GM23338 (cell line): ENCODE measurements around the gene MED12L. TPM values are rescaled to one million over a fixed set of nuclear protein-coding genes. Genes with fewer than 3 reads are reported as not detected.
A peak's percentile ranks its signal among the peaks of the same experiment; 100 is the strongest.

ENCODE experiments used
- ATAC-seq: fragments of 200-7000 bp; cut with Tn5 transposase; 3 replicates; pipeline ENCODE4 v1.9.1; 2020
- DNase-seq: peaks from one replicate; pipeline ENCODE4 v3.0.0-alpha.2; 2015; ENCODE audit warnings: low spot score
- H2AFZ ChIP-seq: fragments of 200-600 bp; sonication (generic); 2 replicates; pipeline ENCODE4 v1.8.0; 2016; ENCODE audit warnings: antibody characterized with exemption, mild to moderate bottlenecking, moderate library complexity
- H3F3A ChIP-seq: fragments of 200-600 bp; sonication (generic); replicated peaks from 2 replicates; pipeline ENCODE4 v1.8.0; 2017; ENCODE audit warnings: antibody characterized with exemption, mixed run types, low read depth
- H3K27ac ChIP-seq: fragments of 200-600 bp; sonication (generic); 2 replicates; pipeline ENCODE4 v1.6.1; 2016; ENCODE audit warnings: low read depth
- H3K27me3 ChIP-seq: fragments of 200-600 bp; sonication (generic); 2 replicates; pipeline ENCODE4 v1.8.0; 2016; ENCODE audit warnings: mild to moderate bottlenecking, mixed run types, moderate library complexity; ENCODE audit not compliant: insufficient read depth
- H3K36me3 ChIP-seq: fragments of 200-600 bp; sonication (generic); 2 replicates; pipeline ENCODE4 v1.8.0; 2016; ENCODE audit warnings: mild to moderate bottlenecking; ENCODE audit not compliant: insufficient read depth
- H3K4me1 ChIP-seq: fragments of 200-600 bp; sonication (generic); 2 replicates; pipeline ENCODE4 v1.8.0; 2016; ENCODE audit warnings: mild to moderate bottlenecking, moderate library complexity; ENCODE audit not compliant: insufficient read depth
- H3K4me2 ChIP-seq: fragments of 200-600 bp; sonication (generic); 2 replicates; pipeline ENCODE4 v1.7.1; 2017; ENCODE audit warnings: mixed run types
- H3K4me3 ChIP-seq: fragments of 200-600 bp; sonication (generic); 2 replicates; pipeline ENCODE4 v1.6.1; 2016; ENCODE audit warnings: mixed run types
- H3K79me2 ChIP-seq: fragments of 200-600 bp; sonication (generic); replicated peaks from 2 replicates; pipeline ENCODE4 v1.8.0; 2017; ENCODE audit warnings: mild to moderate bottlenecking; ENCODE audit not compliant: insufficient read depth
- H3K9me2 ChIP-seq: fragments of 200-600 bp; sonication (generic); 2 replicates; pipeline ENCODE4 v1.8.0; 2017; ENCODE audit not compliant: insufficient read depth
- H4K20me1 ChIP-seq: fragments of 200-600 bp; sonication (generic); replicated peaks from 2 replicates; pipeline ENCODE4 v1.8.0; 2017; ENCODE audit warnings: mild to moderate bottlenecking; ENCODE audit not compliant: insufficient read depth
- H3K27ac Mint-ChIP-seq: 2 replicates; pipeline ENCODE4 v1.8.0; 2020; ENCODE audit warnings: inconsistent platforms, mild to moderate bottlenecking, moderate library complexity, mixed read lengths
- H3K27me3 Mint-ChIP-seq: 3 replicates; pipeline ENCODE4 v1.8.0; 2022; ENCODE audit warnings: low read depth, mild to moderate bottlenecking, moderate library complexity, mixed read lengths, inconsistent platforms; ENCODE audit not compliant: insufficient read depth, poor library complexity
- H3K36me3 Mint-ChIP-seq: 3 replicates; pipeline ENCODE4 v1.8.0; 2021; ENCODE audit warnings: low read depth, mild to moderate bottlenecking, inconsistent platforms, moderate library complexity, mixed read lengths
- H3K4me1 Mint-ChIP-seq: 3 replicates; pipeline ENCODE4 v1.8.0; 2020; ENCODE audit warnings: mild to moderate bottlenecking, inconsistent platforms, mixed read lengths
- H3K4me3 Mint-ChIP-seq: 3 replicates; pipeline ENCODE4 v1.8.0; 2021; ENCODE audit warnings: moderate library complexity, mild to moderate bottlenecking, inconsistent platforms, mixed read lengths
- H3K9me3 Mint-ChIP-seq: 3 replicates; pipeline ENCODE4 v1.8.0; 2020; ENCODE audit warnings: moderate library complexity, mild to moderate bottlenecking, inconsistent platforms, mixed read lengths
- CREB1 ChIP-seq: fragments of 250-450 bp; sonication (Bioruptor Pico); IDR thresholded peaks from 2 replicates; pipeline ENCODE4 v1.5.0; 2020; ENCODE audit warnings: low read depth, mild to moderate bottlenecking, moderate library complexity
- CTCF ChIP-seq, 2 experiments: fragments of 200-600 bp in 1 of 2; sonication (generic) in 1 of 2; conservative IDR thresholded peaks; 2 replicates each; pipeline versions ENCODE4 v1.5.1 to v1.6.1; 2016 to 2017; ENCODE audit warnings: antibody characterized with exemption in 2 of 2, low read depth in 2 of 2, mild to moderate bottlenecking in 2 of 2, moderate library complexity in 1 of 2
- EZH2phosphoT487 ChIP-seq: fragments of 200-600 bp; sonication (generic); IDR thresholded peaks from one replicate; pipeline ENCODE4 v1.8.1; 2018; ENCODE audit warnings: antibody characterized with exemption; ENCODE audit not compliant: unreplicated experiment
- JUNB ChIP-seq: IDR thresholded peaks from one replicate; pipeline ENCODE4 v1.6.1; 2016; ENCODE audit warnings: antibody characterized with exemption; ENCODE audit not compliant: unreplicated experiment
- NANOG ChIP-seq: IDR thresholded peaks from 2 replicates; pipeline ENCODE4 v1.6.1; 2016; ENCODE audit warnings: antibody characterized with exemption, borderline replicate concordance
- ZNF114 ChIP-seq: fragments of 250-450 bp; sonication (Bioruptor Pico); IDR thresholded peaks from 2 replicates; pipeline ENCODE4 v1.5.0; 2020; ENCODE audit warnings: mild to moderate bottlenecking, moderate library complexity
- ZNF462 ChIP-seq: fragments of 250-450 bp; sonication (Bioruptor Pico); IDR thresholded peaks from 2 replicates; pipeline ENCODE4 v1.5.0; 2020; ENCODE audit warnings: mild to moderate bottlenecking, moderate library complexity
- polyA plus RNA-seq: library from polyadenylated mRNA; unstranded; fragments of >200 nt; fragmentation: Nextera tagmentation; extraction: Ambion mirVana; gene quantifications from 2 replicates; pipeline ENCODE4 v1.2.1, GENCODE V29; 2016
- total RNA-seq: library from RNA; depleted of rRNA; stranded (reverse); fragments of >200 nt; shearing (Covaris generic); gene quantifications from 2 replicates; pipeline ENCODE4 v1.2.3, GENCODE V29; 2014
- TF ChIP-seq, protein P1 (sequence below): IDR thresholded peaks from one replicate; pipeline ENCODE4 v1.6.1; 2018; ENCODE audit warnings: antibody characterized with exemption; ENCODE audit not compliant: unreplicated experiment

MED12L gene
- total and polyA plus RNA-seq, 2 experiments from 2014 or later, result 5.7 to 25.0 TPM

DNA sequence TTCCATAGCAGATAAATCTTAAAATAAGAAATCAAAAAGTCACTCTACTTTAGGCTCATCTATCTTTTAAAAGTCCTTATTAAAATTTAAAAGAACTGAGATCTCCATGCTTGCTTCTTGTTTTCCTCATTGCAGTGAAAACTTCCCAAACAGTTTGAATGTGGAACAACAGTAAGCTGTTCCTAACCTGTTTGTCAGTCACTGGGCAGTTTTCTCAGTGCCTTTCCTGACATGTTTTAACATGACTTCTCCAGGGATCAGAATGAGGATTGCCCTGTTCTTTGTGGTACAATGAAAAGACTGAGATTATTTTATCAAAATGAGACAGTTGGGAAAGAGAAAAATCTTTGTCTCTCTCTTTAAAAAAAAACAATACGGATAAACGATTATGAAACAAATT, 230.4 kb downstream of the MED12L start:
- Histone ChIP-seq H3K27me3 (no peaks in the 10 kb centered on the region), H2AFZ (no peak overlapping the region), H3K4me1 (peaks cover 44% of the 10 kb centered on the region), H3K4me3 (no peak overlapping the region), H3K27ac (peak overlapping the region; percentile 47; the same call in 1 of the 2 replicates), H3K9me2 (no peaks in the 10 kb centered on the region), H3K4me2 (no peak overlapping the region), H3K79me2 (no peaks in the 10 kb centered on the region), H4K20me1 (no peaks in the 10 kb centered on the region), H3K36me3 (no peaks in the 10 kb centered on the region), H3F3A (no peaks in the 10 kb centered on the region)
- no peak for DNase-seq
- Mint-ChIP-seq H3K4me1 (peaks cover 48% of the 10 kb centered on the region), H3K4me3 (no peak overlapping the region), H3K9me3 (no peaks in the 10 kb centered on the region), H3K27ac (peak overlapping the region; percentile 69), H3K36me3 (no peaks in the 10 kb centered on the region), H3K27me3 (no peaks in the 10 kb centered on the region)
- TF ChIP-seq NANOG, result no peak
- TF ChIP-seq CREB1, result no peak
- no peak for ATAC-seq

- Histone ChIP-seq H2AFZ (no peak within 1 kb of the TSS), H3K4me3 (no peak within 1 kb of the TSS), H3K27me3 (no peaks in the 10 kb centered on the region), H3K4me1 (peaks cover 44% of the 10 kb centered on the region), H3K79me2 (no peaks in the 10 kb centered on the region), H3F3A (no peaks in the 10 kb centered on the region), H4K20me1 (no peaks in the 10 kb centered on the region), H3K4me2 (no peak within 1 kb of the TSS), H3K9me2 (no peaks in the 10 kb centered on the region), H3K36me3 (no peaks in the 10 kb centered on the region), H3K27ac (peak within 1 kb of the TSS; percentile 47; the same call in 1 of the 2 replicates)
- ATAC-seq (peak; percentile 47), DNase-seq (peak; percentile 34)
- H3K9me3 Mint-ChIP-seq, result no peaks in the 10 kb centered on the region
- peaks cover 48% of the 10 kb centered on the region for H3K4me1 Mint-ChIP-seq
- H3K4me3 Mint-ChIP-seq, result no peak within 1 kb of the TSS
- H3K36me3 Mint-ChIP-seq, result no peaks in the 10 kb centered on the region
- H3K27ac Mint-ChIP-seq, result peak within 1 kb of the TSS; percentile 69
- no peaks in the 10 kb centered on the region for H3K27me3 Mint-ChIP-seq
- TF ChIP-seq, protein P1, sequence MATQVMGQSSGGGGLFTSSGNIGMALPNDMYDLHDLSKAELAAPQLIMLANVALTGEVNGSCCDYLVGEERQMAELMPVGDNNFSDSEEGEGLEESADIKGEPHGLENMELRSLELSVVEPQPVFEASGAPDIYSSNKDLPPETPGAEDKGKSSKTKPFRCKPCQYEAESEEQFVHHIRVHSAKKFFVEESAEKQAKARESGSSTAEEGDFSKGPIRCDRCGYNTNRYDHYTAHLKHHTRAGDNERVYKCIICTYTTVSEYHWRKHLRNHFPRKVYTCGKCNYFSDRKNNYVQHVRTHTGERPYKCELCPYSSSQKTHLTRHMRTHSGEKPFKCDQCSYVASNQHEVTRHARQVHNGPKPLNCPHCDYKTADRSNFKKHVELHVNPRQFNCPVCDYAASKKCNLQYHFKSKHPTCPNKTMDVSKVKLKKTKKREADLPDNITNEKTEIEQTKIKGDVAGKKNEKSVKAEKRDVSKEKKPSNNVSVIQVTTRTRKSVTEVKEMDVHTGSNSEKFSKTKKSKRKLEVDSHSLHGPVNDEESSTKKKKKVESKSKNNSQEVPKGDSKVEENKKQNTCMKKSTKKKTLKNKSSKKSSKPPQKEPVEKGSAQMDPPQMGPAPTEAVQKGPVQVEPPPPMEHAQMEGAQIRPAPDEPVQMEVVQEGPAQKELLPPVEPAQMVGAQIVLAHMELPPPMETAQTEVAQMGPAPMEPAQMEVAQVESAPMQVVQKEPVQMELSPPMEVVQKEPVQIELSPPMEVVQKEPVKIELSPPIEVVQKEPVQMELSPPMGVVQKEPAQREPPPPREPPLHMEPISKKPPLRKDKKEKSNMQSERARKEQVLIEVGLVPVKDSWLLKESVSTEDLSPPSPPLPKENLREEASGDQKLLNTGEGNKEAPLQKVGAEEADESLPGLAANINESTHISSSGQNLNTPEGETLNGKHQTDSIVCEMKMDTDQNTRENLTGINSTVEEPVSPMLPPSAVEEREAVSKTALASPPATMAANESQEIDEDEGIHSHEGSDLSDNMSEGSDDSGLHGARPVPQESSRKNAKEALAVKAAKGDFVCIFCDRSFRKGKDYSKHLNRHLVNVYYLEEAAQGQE, result no peak
- TF ChIP-seq ZNF462 (CRISPR knock-in tag) (no peak), EZH2phosphoT487 (no peak), CREB1 (no peak), CTCF (conservative IDR thresholded peaks at IDR 0.05; ENCODE audit: low read depth in 2 of 2) (no peak), JUNB (no peak), NANOG (no peak), ZNF114 (CRISPR knock-in tag) (no peak)
These were observed 231.0 kb downstream of the MED12L start, which contains the start of gene GPR87 for GRCh38 chr3:151316267-151316991. Gene GPR87 (minus strand): TSS chr3:151316820. CDS start chr3:151300100, 16,720 bp downstream.
